Measurements from ENCODE around the gene CACNG1. TPM values are rescaled to one million over a fixed set of nuclear protein-coding genes. Genes with fewer than 3 reads are reported as not detected.

Gene CACNG1, protein sequence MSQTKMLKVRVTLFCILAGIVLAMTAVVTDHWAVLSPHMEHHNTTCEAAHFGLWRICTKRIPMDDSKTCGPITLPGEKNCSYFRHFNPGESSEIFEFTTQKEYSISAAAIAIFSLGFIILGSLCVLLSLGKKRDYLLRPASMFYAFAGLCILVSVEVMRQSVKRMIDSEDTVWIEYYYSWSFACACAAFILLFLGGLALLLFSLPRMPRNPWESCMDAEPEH
- not detected in 2 replicates for polyA plus RNA-seq (2012; rRNA removed)
- not detected in 2 replicates for polyA plus RNA-seq (2012; cell fraction: cytosol; rRNA removed)
- not detected in 2 replicates for polyA plus RNA-seq (2012; cell fraction: nucleus; rRNA removed)

DNA sequence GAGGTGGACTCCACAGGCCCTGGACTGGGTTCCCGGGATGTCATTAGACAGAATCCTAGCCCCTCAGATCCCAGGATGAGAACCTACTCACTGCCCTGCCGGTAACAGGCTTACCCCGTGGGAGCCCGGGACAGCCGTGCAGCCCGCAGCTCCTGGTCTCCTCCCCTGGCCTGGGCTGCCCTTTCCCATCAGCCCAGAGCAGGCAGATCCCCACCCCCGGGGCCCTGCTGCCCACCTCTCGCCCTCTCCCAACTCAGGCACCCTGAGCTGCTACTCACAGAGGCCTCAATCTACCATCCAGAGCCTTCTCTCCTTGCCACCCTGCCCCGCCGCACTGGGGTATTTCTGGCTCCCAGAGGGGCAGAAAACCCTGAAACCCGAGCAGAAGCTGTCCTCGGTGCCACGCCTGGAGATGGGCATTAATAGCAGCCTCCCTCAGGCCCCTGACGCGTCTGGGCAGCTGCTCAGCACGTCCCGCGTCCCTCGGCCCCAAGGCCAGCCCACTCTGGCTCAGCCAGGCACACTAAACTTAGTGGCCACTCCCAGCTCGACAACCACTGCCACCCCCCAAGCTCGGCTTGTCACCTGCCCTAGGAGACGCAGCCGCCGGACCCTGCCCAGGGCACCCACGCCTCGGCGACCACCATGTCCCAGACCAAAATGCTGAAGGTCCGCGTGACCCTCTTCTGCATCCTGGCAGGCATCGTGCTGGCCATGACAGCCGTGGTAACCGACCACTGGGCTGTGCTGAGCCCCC is at the start of gene CACNG1:
Gene CACNG1, plus strand, starts transcription at position 539 of the 757 bp plus-strand sequence. Its CDS starts 107 bp downstream, at position 646.
- no peaks in the 10 kb centered on the region; a peak in 1 of 4 replicates for H3K4me1 ChIP-seq (ENCODE audit: control insufficient read depth in 1 of 2, insufficient read depth in 2 of 2, low read depth in 1 of 2, low read length in 1 of 2)
- peaks cover 9% of the 10 kb centered on the region for H3K9me3 ChIP-seq
- no peak within 1 kb of the TSS for H3K9ac ChIP-seq
- no peak within 1 kb of the TSS for H3K4me3 ChIP-seq (ENCODE audit: low read depth in 2 of 2, low read length in 1 of 2)
- no peak within 1 kb of the TSS for H3K4me2 ChIP-seq
- H3K36me3 ChIP-seq (replicated peaks in 1 of 2; ENCODE audit: control insufficient read depth in 1 of 2, insufficient read depth in 2 of 2, low read length in 1 of 2): no peaks in the 10 kb centered on the region
- no peak within 1 kb of the TSS for H3K27ac ChIP-seq (ENCODE audit: low read depth in 2 of 2, low read length in 1 of 2)
- no peaks in the 10 kb centered on the region for H3K9me2 ChIP-seq
- no peaks in the 10 kb centered on the region for H3F3A ChIP-seq (replicated peaks; ENCODE audit: insufficient read depth)
- no peaks in the 10 kb centered on the region for H3K79me2 ChIP-seq (ENCODE audit: insufficient read depth)
- no peak within 1 kb of the TSS for H2AFZ ChIP-seq (ENCODE audit: low read depth)
- POLR2A ChIA-PET: no interaction called here
- CTCF ChIA-PET: interaction anchor here (1.2 kb wide), 1 partner anchor 34 kb away, joined by 3 read pairs; no protein-coding TSS in a partner anchor
- no peak for TF ChIP-seq SIN3A (IDR thresholded peaks at IDR 0.05; ENCODE audit: borderline replicate concordance, low read depth, low read length)
- no peak for TF ChIP-seq ELF1 (IDR thresholded peaks at IDR 0.05)
- no peak for TF ChIP-seq FOXJ3 (CRISPR knock-in tag; IDR thresholded peaks at IDR 0.05)
- TF ChIP-seq RCOR1 (IDR thresholded peaks at IDR 0.05; ENCODE audit: low read length): no peak
- no peak for TF ChIP-seq MXI1 (IDR thresholded peaks at IDR 0.05; ENCODE audit: low read depth, low read length)
- TF ChIP-seq NRF1 (IDR thresholded peaks at IDR 0.05; ENCODE audit: low read depth, low read length): no peak
- TF ChIP-seq CHD2 (IDR thresholded peaks at IDR 0.05; ENCODE audit: low read length, partially characterized antibody): no peak
- TF ChIP-seq, protein P1, sequence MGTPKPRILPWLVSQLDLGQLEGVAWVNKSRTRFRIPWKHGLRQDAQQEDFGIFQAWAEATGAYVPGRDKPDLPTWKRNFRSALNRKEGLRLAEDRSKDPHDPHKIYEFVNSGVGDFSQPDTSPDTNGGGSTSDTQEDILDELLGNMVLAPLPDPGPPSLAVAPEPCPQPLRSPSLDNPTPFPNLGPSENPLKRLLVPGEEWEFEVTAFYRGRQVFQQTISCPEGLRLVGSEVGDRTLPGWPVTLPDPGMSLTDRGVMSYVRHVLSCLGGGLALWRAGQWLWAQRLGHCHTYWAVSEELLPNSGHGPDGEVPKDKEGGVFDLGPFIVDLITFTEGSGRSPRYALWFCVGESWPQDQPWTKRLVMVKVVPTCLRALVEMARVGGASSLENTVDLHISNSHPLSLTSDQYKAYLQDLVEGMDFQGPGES (IDR thresholded peaks at IDR 0.05; ENCODE audit: low read depth, low read length): no peak
- no peak for TF ChIP-seq NFIC (IDR thresholded peaks at IDR 0.05; ENCODE audit: borderline replicate concordance)
- TF ChIP-seq, protein P2, sequence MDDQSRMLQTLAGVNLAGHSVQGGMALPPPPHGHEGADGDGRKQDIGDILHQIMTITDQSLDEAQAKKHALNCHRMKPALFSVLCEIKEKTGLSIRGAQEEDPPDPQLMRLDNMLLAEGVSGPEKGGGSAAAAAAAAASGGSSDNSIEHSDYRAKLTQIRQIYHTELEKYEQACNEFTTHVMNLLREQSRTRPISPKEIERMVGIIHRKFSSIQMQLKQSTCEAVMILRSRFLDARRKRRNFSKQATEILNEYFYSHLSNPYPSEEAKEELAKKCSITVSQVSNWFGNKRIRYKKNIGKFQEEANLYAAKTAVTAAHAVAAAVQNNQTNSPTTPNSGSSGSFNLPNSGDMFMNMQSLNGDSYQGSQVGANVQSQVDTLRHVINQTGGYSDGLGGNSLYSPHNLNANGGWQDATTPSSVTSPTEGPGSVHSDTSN (IDR thresholded peaks at IDR 0.05): no peak
- WGBS (ENCODE audit: low lambda C conversion rate): 81% methylated on average over 27 of the region's 32 CpGs
- peak; percentile 38 for DNase-seq
- H3K27me3 ChIP-seq (ENCODE audit: insufficient read depth): no peaks in the 10 kb centered on the region; the same call in 1 of the 2 replicates
- no peaks in the 10 kb centered on the region for H4K20me1 ChIP-seq (ENCODE audit: insufficient read depth)

DNA sequence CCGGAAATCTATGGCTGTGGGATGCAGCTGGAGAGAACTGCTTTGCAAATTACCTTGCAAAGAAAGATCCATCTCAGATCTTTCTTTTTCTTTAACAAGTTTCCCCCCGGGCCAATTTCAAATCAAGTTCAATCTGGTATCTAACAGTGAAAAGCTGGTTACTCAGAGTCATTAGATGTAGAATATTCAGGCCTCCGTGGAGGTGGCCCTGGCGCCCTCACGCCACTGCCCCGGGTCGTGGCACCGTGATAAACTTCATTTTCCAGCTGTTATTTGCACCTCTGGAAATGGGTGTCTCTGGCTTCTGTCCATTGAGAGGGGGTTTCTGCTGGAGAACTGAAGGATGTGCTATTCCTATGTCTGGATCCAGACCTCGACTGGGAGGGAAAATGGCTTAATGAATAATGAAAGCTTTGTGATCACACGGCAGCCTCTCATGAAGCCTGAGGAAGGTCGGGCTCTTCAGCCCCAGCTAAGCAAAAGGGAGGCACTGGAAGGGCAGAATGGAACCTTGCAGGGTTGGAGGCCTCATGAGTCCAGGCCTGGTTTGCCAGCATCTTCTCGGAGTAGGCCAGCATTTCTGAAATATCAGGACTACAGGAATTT is 49.3 kb upstream of the CACNG1 start:
- Histone ChIP-seq H3K9ac (no peak overlapping the region), H3K9me2 (no peaks in the 10 kb centered on the region), H3K9me3 (no peaks in the 10 kb centered on the region), H3K4me2 (no peak overlapping the region), H4K20me1 (ENCODE audit: insufficient read depth) (no peaks in the 10 kb centered on the region), H3F3A (replicated peaks; ENCODE audit: insufficient read depth) (no peaks in the 10 kb centered on the region), H3K36me3 (replicated peaks in 1 of 2; ENCODE audit: control insufficient read depth in 1 of 2, insufficient read depth in 2 of 2, low read length in 1 of 2) (no peaks in the 10 kb centered on the region), H3K79me2 (ENCODE audit: insufficient read depth) (no peaks in the 10 kb centered on the region), H3K27me3 (ENCODE audit: insufficient read depth) (no peaks in the 10 kb centered on the region), H3K4me1 (ENCODE audit: control insufficient read depth in 1 of 2, insufficient read depth in 2 of 2, low read depth in 1 of 2, low read length in 1 of 2) (peaks cover 0 to 39% of the 10 kb centered on the region in 2 experiments; a peak in 2 of 4 replicates), H3K4me3 (ENCODE audit: low read depth in 2 of 2, low read length in 1 of 2) (no peak overlapping the region), H3K27ac (ENCODE audit: low read depth in 2 of 2, low read length in 1 of 2) (peak overlapping the region in 1 of 2 experiments; percentile 63; a peak in 2 of 4 replicates), H2AFZ (ENCODE audit: low read depth) (no peak overlapping the region)
- CTCF ChIA-PET: interaction anchor here (0.6 to 3.0 kb wide), 7 partner anchors 13 to 383 kb away, joined by 3 to 11 read pairs (median 3); no protein-coding TSS in a partner anchor
- POLR2A ChIA-PET: interaction anchor here (0.7 to 4.0 kb wide), 15 partner anchors 10 to 582 kb away, joined by 3 to 16 read pairs (median 3); no protein-coding TSS in a partner anchor
- DNase-seq: peak; percentile 77
- 71% methylated on average over 12 of the region's 12 CpGs for WGBS (ENCODE audit: low lambda C conversion rate)
- TF ChIP-seq TEAD4 (IDR thresholded peaks at IDR 0.05; ENCODE audit: borderline replicate concordance, insufficient read depth) (no peak), NRF1 (IDR thresholded peaks at IDR 0.05; ENCODE audit: low read depth, low read length) (no peak), TCF12 (IDR thresholded peaks at IDR 0.05) (no peak), NFIC (IDR thresholded peaks at IDR 0.05; ENCODE audit: borderline replicate concordance) (no peak), TAF1 (IDR thresholded peaks at IDR 0.05; ENCODE audit: borderline replicate concordance, low read depth, low read length) (no peak), SIN3A (IDR thresholded peaks at IDR 0.05; ENCODE audit: borderline replicate concordance, low read depth, low read length) (no peak), FOSL2 (IDR thresholded peaks at IDR 0.05; ENCODE audit: borderline replicate concordance, low read depth) (no peak)
- TF ChIP-seq, protein P3, sequence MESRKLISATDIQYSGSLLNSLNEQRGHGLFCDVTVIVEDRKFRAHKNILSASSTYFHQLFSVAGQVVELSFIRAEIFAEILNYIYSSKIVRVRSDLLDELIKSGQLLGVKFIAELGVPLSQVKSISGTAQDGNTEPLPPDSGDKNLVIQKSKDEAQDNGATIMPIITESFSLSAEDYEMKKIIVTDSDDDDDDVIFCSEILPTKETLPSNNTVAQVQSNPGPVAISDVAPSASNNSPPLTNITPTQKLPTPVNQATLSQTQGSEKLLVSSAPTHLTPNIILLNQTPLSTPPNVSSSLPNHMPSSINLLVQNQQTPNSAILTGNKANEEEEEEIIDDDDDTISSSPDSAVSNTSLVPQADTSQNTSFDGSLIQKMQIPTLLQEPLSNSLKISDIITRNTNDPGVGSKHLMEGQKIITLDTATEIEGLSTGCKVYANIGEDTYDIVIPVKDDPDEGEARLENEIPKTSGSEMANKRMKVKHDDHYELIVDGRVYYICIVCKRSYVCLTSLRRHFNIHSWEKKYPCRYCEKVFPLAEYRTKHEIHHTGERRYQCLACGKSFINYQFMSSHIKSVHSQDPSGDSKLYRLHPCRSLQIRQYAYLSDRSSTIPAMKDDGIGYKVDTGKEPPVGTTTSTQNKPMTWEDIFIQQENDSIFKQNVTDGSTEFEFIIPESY (IDR thresholded peaks at IDR 0.05; ENCODE audit: borderline replicate concordance, low read depth): no peak
- TF ChIP-seq, protein P4, sequence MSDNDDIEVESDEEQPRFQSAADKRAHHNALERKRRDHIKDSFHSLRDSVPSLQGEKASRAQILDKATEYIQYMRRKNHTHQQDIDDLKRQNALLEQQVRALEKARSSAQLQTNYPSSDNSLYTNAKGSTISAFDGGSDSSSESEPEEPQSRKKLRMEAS (IDR thresholded peaks at IDR 0.05; ENCODE audit: low read depth): no peak
